GM23248 (cell line): ENCODE data around the gene DIP2C. TPM values are rescaled to one million over a fixed set of nuclear protein-coding genes. Genes with fewer than 3 reads are reported as not detected.
A peak's percentile ranks its signal among the peaks of the same experiment; 100 is the strongest.

ENCODE experiments used
- DNase-seq: peaks from one replicate; pipeline ENCODE4 v3.0.0-alpha.2; 2015
- H2AFZ ChIP-seq: fragments of 200-600 bp; sonication (generic); 2 replicates; pipeline ENCODE4 v1.6.1; 2016; ENCODE audit warnings: antibody characterized with exemption
- H3F3A ChIP-seq: fragments of 200-600 bp; sonication (generic); 2 replicates; pipeline ENCODE4 v1.6.1; 2016; ENCODE audit warnings: mild to moderate bottlenecking, antibody characterized with exemption, mixed run types; ENCODE audit not compliant: insufficient read depth
- H3K27ac ChIP-seq: fragments of 200-600 bp; sonication (generic); 2 replicates; pipeline ENCODE4 v1.5.1; 2016; ENCODE audit warnings: mild to moderate bottlenecking
- H3K27me3 ChIP-seq: fragments of 200-600 bp; sonication (generic); replicated peaks from 2 replicates; pipeline ENCODE4 v1.6.1; 2016; ENCODE audit warnings: mild to moderate bottlenecking; ENCODE audit not compliant: insufficient read depth
- H3K36me3 ChIP-seq: fragments of 200-600 bp; sonication (generic); 2 replicates; pipeline ENCODE4 v1.6.1; 2016; ENCODE audit warnings: low read depth, mild to moderate bottlenecking
- H3K4me1 ChIP-seq: fragments of 200-600 bp; sonication (generic); 2 replicates; pipeline ENCODE4 v1.6.1; 2016; ENCODE audit warnings: mild to moderate bottlenecking; ENCODE audit not compliant: insufficient read depth
- H3K4me2 ChIP-seq: fragments of 200-600 bp; sonication (generic); one replicate; pipeline ENCODE4 v1.6.1; 2016; ENCODE audit warnings: mild to moderate bottlenecking; ENCODE audit not compliant: unreplicated experiment
- H3K4me3 ChIP-seq: fragments of 200-600 bp; sonication (generic); 2 replicates; pipeline ENCODE4 v1.5.1; 2016; ENCODE audit warnings: mild to moderate bottlenecking
- H3K79me2 ChIP-seq: fragments of 200-600 bp; sonication (generic); 2 replicates; pipeline ENCODE4 v1.6.1; 2016; ENCODE audit warnings: mild to moderate bottlenecking; ENCODE audit not compliant: insufficient read depth
- H3K9ac ChIP-seq: fragments of 200-600 bp; sonication (generic); 2 replicates; pipeline ENCODE4 v1.6.1; 2016; ENCODE audit warnings: mild to moderate bottlenecking
- H3K9me2 ChIP-seq: fragments of 200-600 bp; sonication (generic); 2 replicates; pipeline ENCODE4 v1.6.1; 2016; ENCODE audit warnings: mixed run types, mild to moderate bottlenecking, moderate library complexity; ENCODE audit not compliant: insufficient read depth
- H3K9me3 ChIP-seq: fragments of 200-600 bp; sonication (generic); one replicate; pipeline ENCODE4 v1.6.1; 2017; ENCODE audit warnings: low read depth
- H4K20me1 ChIP-seq: fragments of 200-600 bp; sonication (generic); 2 replicates; pipeline ENCODE4 v1.6.0; 2016; ENCODE audit not compliant: insufficient read depth
- EZH2 ChIP-seq: fragments of 200-600 bp; sonication (generic); IDR thresholded peaks from 2 replicates; pipeline ENCODE4 v1.6.1; 2018; ENCODE audit warnings: antibody characterized with exemption, mild to moderate bottlenecking; ENCODE audit not compliant: insufficient read depth, poor library complexity, severe bottlenecking
- EZH2phosphoT487 ChIP-seq: fragments of 200-600 bp; sonication (generic); IDR thresholded peaks from 2 replicates; pipeline ENCODE4 v1.6.1; 2018; ENCODE audit warnings: antibody characterized with exemption, moderate library complexity, mild to moderate bottlenecking, low read depth; ENCODE audit not compliant: insufficient read depth
- WGBS, 2 experiments: methylation state at CpG; one replicate each; pipeline ENCODE4 v1.1.6; 2015 to 2017; ENCODE audit warnings: low lambda C conversion rate in 2 of 2, low coverage in 1 of 2; ENCODE audit errors: missing lambda C conversion rate in 2 of 2; 5-methylcytosine and 5-hydroxymethylcytosine counted together
- in situ Hi-C: fragments of 300-500 bp; cut with MboI; formaldehyde crosslinking; loops from 2 replicates; pipeline ENCODE4 v1.15.0; 2020
- polyA plus RNA-seq: library from polyadenylated mRNA; unstranded; fragments of >200 nt; fragmentation: Nextera tagmentation; extraction: Ambion mirVana; gene quantifications from 2 replicates; pipeline ENCODE4 v1.2.1, GENCODE V29; 2016
- total RNA-seq: library from RNA; depleted of rRNA; stranded (reverse); fragments of >200 nt; shearing (Covaris generic); gene quantifications from 2 replicates; pipeline ENCODE4 v1.2.3, GENCODE V29; 2014

Gene DIP2C
- total and polyA plus RNA-seq, 2 experiments from 2014 or later = 12.0 to 13.1 TPM

DNA sequence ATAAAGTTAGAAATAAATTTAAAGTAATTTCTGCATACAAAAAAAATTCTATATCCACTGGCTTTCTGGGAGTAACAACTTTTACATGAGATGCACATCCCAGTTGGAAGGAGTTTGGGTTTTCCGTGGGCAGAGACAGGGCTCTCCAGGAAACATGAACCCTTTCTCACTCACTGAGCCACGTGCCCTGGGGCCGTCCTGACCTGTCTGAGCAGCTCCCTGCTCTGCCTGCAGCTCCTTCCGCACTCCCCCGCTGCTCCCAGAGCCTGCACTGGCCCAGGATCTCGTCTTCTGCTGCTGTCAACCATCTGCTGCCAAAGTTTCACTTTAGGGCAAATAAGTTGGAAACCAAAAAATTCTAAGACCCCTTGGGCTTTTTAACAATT lies 169.1 kb downstream of the DIP2C start:
- Histone ChIP-seq H3K27me3 (no peaks in the 10 kb centered on the region), H3F3A (no peaks in the 10 kb centered on the region), H3K4me1 (0 out of 2 replicates have a peak, but pooled peaks cover 6% of the 10 kb centered on the region), H3K4me3 (no peak overlapping the region), H3K27ac (no peak overlapping the region), H3K9me3 (no peaks in the 10 kb centered on the region), H3K9ac (no peak overlapping the region), H3K79me2 (peaks cover 64% of the 10 kb centered on the region), H3K4me2 (no peak overlapping the region), H3K9me2 (no peaks in the 10 kb centered on the region), H3K36me3 (no peaks in the 10 kb centered on the region), H4K20me1 (no peaks in the 10 kb centered on the region), H2AFZ (no peak overlapping the region)
- in situ Hi-C loops = no loop called here
- WGBS, 2 experiments = 31 to 42% methylated on average over 6 of the region's 6 CpGs
- peak; percentile 64 for DNase-seq
- TF ChIP-seq EZH2phosphoT487 = no peak
- no peak for TF ChIP-seq EZH2

DNA sequence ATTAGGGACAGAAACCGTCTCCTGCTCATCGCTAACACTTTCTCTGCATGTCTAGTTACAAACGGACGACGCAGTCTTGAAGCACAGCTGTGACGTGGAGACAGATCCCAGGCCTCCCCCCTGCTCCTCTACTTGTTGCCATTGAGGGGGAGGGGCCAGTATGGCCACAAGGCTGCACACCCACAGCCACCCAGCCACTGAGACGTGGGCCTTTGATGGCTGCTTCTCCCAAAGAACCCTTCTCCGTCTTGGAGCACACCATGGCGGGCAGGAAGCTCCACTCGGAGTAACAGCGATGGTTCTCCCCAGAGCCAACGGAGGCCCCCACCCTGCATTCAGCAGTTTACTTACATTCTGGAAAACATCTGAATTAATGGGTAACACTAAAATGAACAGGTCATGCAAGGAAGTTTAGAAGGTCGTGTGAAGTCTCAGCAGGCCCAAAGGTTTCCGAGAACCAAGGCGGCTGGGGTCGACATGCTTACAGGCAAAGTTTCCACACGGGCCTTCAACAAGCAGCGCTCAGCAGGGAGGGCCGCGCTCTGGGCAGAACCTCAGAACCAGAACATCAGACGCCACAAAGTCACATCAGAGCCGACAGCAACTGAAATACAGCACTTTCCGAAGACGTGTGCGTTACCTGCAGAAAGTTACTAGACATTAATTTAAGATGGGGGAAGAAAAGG lies 169.6 kb downstream of the DIP2C start:
- no peak for DNase-seq
- peaks cover 64% of the 10 kb centered on the region for H3K79me2 ChIP-seq
- no peak overlapping the region for H3K4me2 ChIP-seq
- no peaks in the 10 kb centered on the region for H3K36me3 ChIP-seq
- TF ChIP-seq EZH2 = no peak
- TF ChIP-seq EZH2phosphoT487 = no peak
- in situ Hi-C loops = no loop called here
- H2AFZ ChIP-seq = no peak overlapping the region
- no peak overlapping the region for H3K4me3 ChIP-seq
- no peak overlapping the region for H3K27ac ChIP-seq
- H4K20me1 ChIP-seq = no peaks in the 10 kb centered on the region
- no peak overlapping the region for H3K9ac ChIP-seq
- H3K9me3 ChIP-seq = no peaks in the 10 kb centered on the region
- no peaks in the 10 kb centered on the region for H3K27me3 ChIP-seq
- H3F3A ChIP-seq = no peaks in the 10 kb centered on the region
- no peaks in the 10 kb centered on the region for H3K9me2 ChIP-seq
- 0 out of 2 replicates have a peak, but pooled peaks cover 5% of the 10 kb centered on the region for H3K4me1 ChIP-seq
- 92 to 93% methylated on average over 25 of the region's 25 CpGs for WGBS, 2 experiments

DNA sequence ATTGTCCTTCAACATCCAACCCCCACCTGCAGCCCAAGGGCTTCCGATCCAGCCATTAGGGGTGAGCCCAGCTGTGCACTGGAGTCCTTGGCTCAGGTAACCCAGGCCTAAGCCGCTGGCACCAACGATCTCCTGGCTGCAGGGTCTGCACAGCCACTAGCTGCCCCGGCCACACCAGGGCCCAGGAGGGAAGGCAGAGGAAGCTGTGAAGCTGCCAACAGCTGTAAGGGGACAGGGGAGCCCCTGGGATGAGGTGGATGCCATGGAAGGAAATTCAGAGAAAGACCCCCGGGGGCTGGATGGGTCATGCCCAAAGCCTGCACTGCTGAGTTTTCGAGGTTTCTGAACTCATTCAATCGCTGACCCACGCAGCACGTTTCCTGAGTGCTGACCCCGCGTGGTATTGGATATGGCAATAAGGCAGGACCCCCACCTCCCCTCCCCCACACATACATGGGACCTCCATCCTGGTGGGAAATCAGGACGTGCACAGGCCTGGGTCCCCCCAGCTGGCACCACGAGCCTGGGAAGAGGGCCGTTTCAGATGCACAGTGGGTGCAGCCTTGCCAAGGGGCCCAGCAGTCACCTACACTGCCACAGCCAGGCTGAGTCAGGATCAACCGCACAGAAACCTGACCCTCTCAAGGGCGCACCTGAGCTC lies 170.3 kb downstream of the DIP2C start:
- no peak for TF ChIP-seq EZH2
- TF ChIP-seq EZH2phosphoT487 = no peak
- no peaks in the 10 kb centered on the region for H4K20me1 ChIP-seq
- no peak overlapping the region for H3K9ac ChIP-seq
- no peak overlapping the region for H3K4me2 ChIP-seq
- no peak for DNase-seq
- H3K27ac ChIP-seq = no peak overlapping the region
- H3K9me3 ChIP-seq = no peaks in the 10 kb centered on the region
- H3K27me3 ChIP-seq = no peaks in the 10 kb centered on the region
- H3K79me2 ChIP-seq = peaks cover 62% of the 10 kb centered on the region
- 0 out of 2 replicates have a peak, but pooled peaks cover 5% of the 10 kb centered on the region for H3K4me1 ChIP-seq
- no peaks in the 10 kb centered on the region for H3F3A ChIP-seq
- 87 to 89% methylated on average over 13 to 16 of the region's 16 CpGs for WGBS, 2 experiments
- H3K4me3 ChIP-seq = no peak overlapping the region
- no peaks in the 10 kb centered on the region for H3K9me2 ChIP-seq
- in situ Hi-C loops = no loop called here
- H2AFZ ChIP-seq = no peak overlapping the region
- H3K36me3 ChIP-seq = no peaks in the 10 kb centered on the region

DNA sequence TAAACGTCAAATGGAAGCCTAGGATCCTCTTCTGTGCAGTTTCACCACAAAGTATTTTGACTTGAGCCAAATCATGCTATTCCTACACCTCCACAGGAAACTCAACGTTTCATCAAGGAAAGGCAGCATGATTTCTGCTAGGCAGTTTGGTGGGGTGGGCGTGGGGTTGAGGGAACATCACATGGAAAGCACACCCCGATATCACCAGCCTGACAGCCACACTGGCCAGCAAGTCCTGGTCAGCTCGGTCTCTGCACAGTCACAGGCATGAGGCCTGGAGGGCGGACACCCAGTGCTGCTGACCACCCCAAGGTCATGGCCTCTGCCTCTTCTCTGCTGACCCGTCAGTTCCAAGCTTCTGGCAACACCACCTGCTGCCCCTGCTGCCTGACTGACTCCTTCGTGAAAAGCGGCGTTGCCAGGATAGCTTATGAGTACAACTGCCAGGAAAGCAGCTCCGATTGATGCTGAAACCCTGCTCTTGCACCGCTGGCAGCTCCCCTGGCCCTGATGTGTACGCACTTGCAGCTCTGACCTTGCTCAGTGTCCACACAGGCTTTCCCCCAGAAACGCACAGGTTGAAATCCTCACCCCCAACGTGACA lies 171.5 kb downstream of the DIP2C start:
- TF ChIP-seq EZH2 (no peak), EZH2phosphoT487 (no peak)
- no peak for DNase-seq
- Histone ChIP-seq H3K9ac (no peak overlapping the region), H3K27me3 (no peaks in the 10 kb centered on the region), H3K9me3 (no peaks in the 10 kb centered on the region), H3K27ac (no peak overlapping the region), H3K9me2 (no peaks in the 10 kb centered on the region), H3K4me3 (no peak overlapping the region), H3K4me2 (no peak overlapping the region), H3K36me3 (no peaks in the 10 kb centered on the region), H3F3A (no peaks in the 10 kb centered on the region), H4K20me1 (no peaks in the 10 kb centered on the region), H2AFZ (no peak overlapping the region), H3K79me2 (peaks cover 64% of the 10 kb centered on the region), H3K4me1 (0 out of 2 replicates have a peak, but pooled peaks cover 5% of the 10 kb centered on the region)
- in situ Hi-C loops = no loop called here
- WGBS, 2 experiments = 78 to 83% methylated on average over 15 of the region's 15 CpGs
